Left ventricle myocardium inferior (tissue), 1 donor: ENCODE results near the gene IGSF8. TPM values are rescaled to one million over a fixed set of nuclear protein-coding genes. Genes with fewer than 3 reads are reported as not detected.

Experiments
- DNase-seq: peaks from one replicate; pipeline ENCODE4 v3.0.0-alpha.2; 2020
- H3K27ac ChIP-seq: fragments of 200-600 bp; replicated peaks from 2 replicates; pipeline ENCODE4 v1.8.0; 2021
- H3K27me3 ChIP-seq: fragments of 200-600 bp; 2 replicates; pipeline ENCODE4 v1.8.0; 2021; ENCODE audit warnings: low read depth
- H3K36me3 ChIP-seq: fragments of 200-600 bp; 2 replicates; pipeline ENCODE4 v1.8.0; 2021
- H3K4me1 ChIP-seq: fragments of 200-600 bp; 2 replicates; pipeline ENCODE4 v1.8.0; 2021
- H3K4me3 ChIP-seq: fragments of 200-600 bp; 2 replicates; pipeline ENCODE4 v1.8.0; 2021; ENCODE audit warnings: mild to moderate bottlenecking, moderate library complexity
- H3K9me3 ChIP-seq: fragments of 200-600 bp; replicated peaks from 2 replicates; pipeline ENCODE4 v1.8.0; 2021
- intact Hi-C: fragments of 100-400 bp; cut with micrococcal nuclease; formaldehyde crosslinking; loops from one replicate; pipeline ENCODE4 v1.11.0; 2022
- total RNA-seq: library from RNA; stranded (reverse); fragmentation: NEBNext Ultra II Directional; extraction: Animal tissue kit (Norgen Biotek cat#: 25700); gene quantifications from one replicate; pipeline ENCODE4 v1.2.1, GENCODE V29; 2021
- TF ChIP-seq, protein P1 (sequence below): fragments of 200-600 bp; IDR thresholded peaks from 2 replicates; pipeline ENCODE4 v1.8.0; 2021; ENCODE audit warnings: antibody characterized with exemption, mild to moderate bottlenecking, borderline replicate concordance
- donor health status: DM: no; HTN: yes; CAD: no; lungs with severe emphysema.

The IGSF8 gene
- total RNA-seq, 1 donor from 2014 or later = 18.2 TPM

DNA sequence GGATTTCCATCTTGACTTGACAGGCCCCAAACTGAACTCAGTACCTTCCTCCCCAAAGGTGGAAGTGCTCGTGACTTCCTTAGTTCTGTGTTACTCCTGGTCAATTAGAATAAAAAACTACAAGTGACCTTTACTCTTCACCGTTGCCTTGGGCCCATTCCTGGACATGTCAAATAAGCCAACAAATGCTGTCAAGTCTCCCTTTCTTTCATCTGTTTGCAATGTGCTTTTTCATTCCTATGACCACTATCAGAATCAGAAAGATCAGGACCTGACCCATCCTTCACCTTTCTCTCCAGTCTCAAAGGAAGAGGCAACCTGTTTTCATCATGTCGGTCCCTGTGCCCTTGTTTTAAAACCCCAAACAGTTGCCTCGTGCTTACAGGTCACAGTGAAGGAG lies 23.6 kb downstream of the IGSF8 start:
- Histone ChIP-seq H3K27me3 (peaks cover 71% of the 10 kb centered on the region), H3K4me1 (peaks cover 11% of the 10 kb centered on the region), H3K36me3 (no peaks in the 10 kb centered on the region), H3K27ac (no peak overlapping the region), H3K9me3 (no peaks in the 10 kb centered on the region), H3K4me3 (no peak overlapping the region)
- intact Hi-C loops = no loop called here
- TF ChIP-seq, protein P1, sequence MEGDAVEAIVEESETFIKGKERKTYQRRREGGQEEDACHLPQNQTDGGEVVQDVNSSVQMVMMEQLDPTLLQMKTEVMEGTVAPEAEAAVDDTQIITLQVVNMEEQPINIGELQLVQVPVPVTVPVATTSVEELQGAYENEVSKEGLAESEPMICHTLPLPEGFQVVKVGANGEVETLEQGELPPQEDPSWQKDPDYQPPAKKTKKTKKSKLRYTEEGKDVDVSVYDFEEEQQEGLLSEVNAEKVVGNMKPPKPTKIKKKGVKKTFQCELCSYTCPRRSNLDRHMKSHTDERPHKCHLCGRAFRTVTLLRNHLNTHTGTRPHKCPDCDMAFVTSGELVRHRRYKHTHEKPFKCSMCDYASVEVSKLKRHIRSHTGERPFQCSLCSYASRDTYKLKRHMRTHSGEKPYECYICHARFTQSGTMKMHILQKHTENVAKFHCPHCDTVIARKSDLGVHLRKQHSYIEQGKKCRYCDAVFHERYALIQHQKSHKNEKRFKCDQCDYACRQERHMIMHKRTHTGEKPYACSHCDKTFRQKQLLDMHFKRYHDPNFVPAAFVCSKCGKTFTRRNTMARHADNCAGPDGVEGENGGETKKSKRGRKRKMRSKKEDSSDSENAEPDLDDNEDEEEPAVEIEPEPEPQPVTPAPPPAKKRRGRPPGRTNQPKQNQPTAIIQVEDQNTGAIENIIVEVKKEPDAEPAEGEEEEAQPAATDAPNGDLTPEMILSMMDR = no peak
- no peak for DNase-seq

GRCh38 chr1:160071289-160071688 lies 27.1 kb downstream of the IGSF8 start:
- TF ChIP-seq, protein P1 = no peak
- intact Hi-C loops = no loop called here

GRCh38 chr1:160070243-160071163 lies 27.9 kb downstream of the IGSF8 start:
- peak; percentile 79 for DNase-seq
- Histone ChIP-seq H3K9me3 (no peaks in the 10 kb centered on the region), H3K4me3 (peak overlapping the region; percentile 65), H3K27me3 (peaks cover 38% of the 10 kb centered on the region), H3K27ac (no peak overlapping the region), H3K4me1 (peaks cover 13% of the 10 kb centered on the region), H3K36me3 (no peaks in the 10 kb centered on the region)
- TF ChIP-seq, protein P1 = no peak
- intact Hi-C loops = no loop called here

More at GRCh38 chr1:160071289-160071688, 27.1 kb downstream of the IGSF8 start:
- Histone ChIP-seq H3K4me1 (peaks cover 13% of the 10 kb centered on the region), H3K36me3 (no peaks in the 10 kb centered on the region), H3K27ac (no peak overlapping the region), H3K4me3 (no peak overlapping the region), H3K9me3 (no peaks in the 10 kb centered on the region), H3K27me3 (peaks cover 45% of the 10 kb centered on the region)
- no peak for DNase-seq

- intact Hi-C loops = no loop called here
- no peak for DNase-seq
- H3K4me3 ChIP-seq = peak within 1 kb of the TSS; percentile 65
- H3K27me3 ChIP-seq = peaks cover 37% of the 10 kb centered on the region
- H3K36me3 ChIP-seq = no peaks in the 10 kb centered on the region
- H3K27ac ChIP-seq = no peak within 1 kb of the TSS
- H3K9me3 ChIP-seq = no peaks in the 10 kb centered on the region
- H3K4me1 ChIP-seq = peaks cover 13% of the 10 kb centered on the region
- TF ChIP-seq, protein P1 = no peak
Observed at GRCh38 chr1:160069460-160070231, 28.8 kb downstream of the IGSF8 start, which contains the start of gene KCNJ10. TSS of gene KCNJ10 (minus strand) at chr1:160070160. CDS start at chr1:160042532, 27,628 bp downstream.

DNA sequence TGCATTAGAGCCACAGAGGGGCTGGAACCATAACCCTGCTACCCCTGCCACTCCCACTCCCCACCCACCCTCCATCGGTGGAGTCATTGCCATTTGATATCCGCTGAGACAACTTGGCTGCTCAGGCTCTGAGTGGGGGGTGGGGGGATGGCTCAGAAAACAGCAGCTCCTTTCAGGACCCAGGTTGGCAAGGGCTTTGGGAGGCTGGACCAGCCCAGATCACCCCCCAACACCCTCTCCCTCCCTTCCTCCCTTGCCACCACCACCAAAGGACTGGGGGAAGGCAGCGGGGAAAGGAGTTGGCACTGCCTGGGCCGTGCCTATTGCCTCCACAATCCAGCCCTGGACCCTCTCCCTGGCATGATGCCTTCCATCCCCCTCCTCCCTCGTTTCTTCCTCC lies 30.2 kb downstream of the IGSF8 start:
- H3K36me3 ChIP-seq = no peaks in the 10 kb centered on the region
- H3K27me3 ChIP-seq = peaks cover 26% of the 10 kb centered on the region
- TF ChIP-seq, protein P1 = no peak
- H3K27ac ChIP-seq = no peak overlapping the region
- no peak for DNase-seq
- peaks cover 13% of the 10 kb centered on the region for H3K4me1 ChIP-seq
- no peaks in the 10 kb centered on the region for H3K9me3 ChIP-seq
- intact Hi-C loops = no loop called here
- no peak overlapping the region for H3K4me3 ChIP-seq
